OCI-LY7 (cell line): ENCODE data around the gene TNKS2.

ENCODE experiments used
- CTCF ChIP-seq: fragments of 200-600 bp; sonication (generic); conservative IDR thresholded peaks from 2 replicates; pipeline ENCODE4 v1.5.1; 2014; ENCODE audit warnings: mild to moderate bottlenecking, antibody characterized with exemption, low read length, moderate library complexity, mixed read lengths
- EZH2phosphoT487 ChIP-seq: fragments of 200-600 bp; sonication (generic); IDR thresholded peaks from 2 replicates; pipeline ENCODE4 v1.6.1; 2018; ENCODE audit warnings: low read depth, borderline replicate concordance, mild to moderate bottlenecking, mixed run types, antibody characterized with exemption, low read length, moderate library complexity, mixed read lengths

GRCh38 chr10:91803386-91804125 lies 5.3 kb downstream of the TNKS2 start:
- TF ChIP-seq CTCF (no peak), EZH2phosphoT487 (no peak)
